ENCODE measurements around the gene PEBP1.

DNA sequence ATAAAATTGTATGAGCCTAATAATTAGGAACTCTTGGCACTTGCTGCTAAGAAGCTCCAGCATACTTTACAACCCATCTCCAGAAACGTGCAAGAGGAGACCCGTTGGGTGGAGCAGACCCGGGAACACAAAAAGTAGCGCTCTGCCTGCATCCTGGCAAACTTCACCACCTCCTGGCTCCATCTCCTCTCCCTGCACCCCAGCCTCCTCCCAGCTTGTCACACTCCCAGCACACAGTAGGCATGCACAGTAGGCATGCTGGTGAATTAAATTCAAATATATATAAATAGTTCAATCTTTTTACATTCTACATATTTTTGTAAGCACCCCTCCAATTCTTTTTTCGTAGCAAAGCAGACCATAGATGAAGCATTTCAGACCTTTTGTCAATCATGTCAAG, 33.3 kb upstream of the PEBP1 start:
- TF ChIP-seq, protein P1, sequence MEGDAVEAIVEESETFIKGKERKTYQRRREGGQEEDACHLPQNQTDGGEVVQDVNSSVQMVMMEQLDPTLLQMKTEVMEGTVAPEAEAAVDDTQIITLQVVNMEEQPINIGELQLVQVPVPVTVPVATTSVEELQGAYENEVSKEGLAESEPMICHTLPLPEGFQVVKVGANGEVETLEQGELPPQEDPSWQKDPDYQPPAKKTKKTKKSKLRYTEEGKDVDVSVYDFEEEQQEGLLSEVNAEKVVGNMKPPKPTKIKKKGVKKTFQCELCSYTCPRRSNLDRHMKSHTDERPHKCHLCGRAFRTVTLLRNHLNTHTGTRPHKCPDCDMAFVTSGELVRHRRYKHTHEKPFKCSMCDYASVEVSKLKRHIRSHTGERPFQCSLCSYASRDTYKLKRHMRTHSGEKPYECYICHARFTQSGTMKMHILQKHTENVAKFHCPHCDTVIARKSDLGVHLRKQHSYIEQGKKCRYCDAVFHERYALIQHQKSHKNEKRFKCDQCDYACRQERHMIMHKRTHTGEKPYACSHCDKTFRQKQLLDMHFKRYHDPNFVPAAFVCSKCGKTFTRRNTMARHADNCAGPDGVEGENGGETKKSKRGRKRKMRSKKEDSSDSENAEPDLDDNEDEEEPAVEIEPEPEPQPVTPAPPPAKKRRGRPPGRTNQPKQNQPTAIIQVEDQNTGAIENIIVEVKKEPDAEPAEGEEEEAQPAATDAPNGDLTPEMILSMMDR (IDR thresholded peaks at IDR 0.05; ENCODE audit: poor library complexity): no peak
- no peak for TF ChIP-seq EZH2 (IDR thresholded peaks at IDR 0.05; ENCODE audit: borderline replicate concordance)

All from hepatocyte (in vitro differentiated cells).